HG02610 (cell line): ENCODE data around the gene AK3.
"Not testable (repeated sequence)": the region's sequence is repeated elsewhere in the genome, so short reads cannot be mapped to it uniquely, and the experiment has no call there.

Experiments
- ATAC-seq: cut with Tn5 transposase; IDR thresholded peaks from one replicate; pipeline ENCODE4 v1.9.1; 2021; ENCODE audit warnings: mild to moderate bottlenecking, moderate library complexity; ENCODE audit not compliant: unreplicated experiment

Gene AK3

DNA sequence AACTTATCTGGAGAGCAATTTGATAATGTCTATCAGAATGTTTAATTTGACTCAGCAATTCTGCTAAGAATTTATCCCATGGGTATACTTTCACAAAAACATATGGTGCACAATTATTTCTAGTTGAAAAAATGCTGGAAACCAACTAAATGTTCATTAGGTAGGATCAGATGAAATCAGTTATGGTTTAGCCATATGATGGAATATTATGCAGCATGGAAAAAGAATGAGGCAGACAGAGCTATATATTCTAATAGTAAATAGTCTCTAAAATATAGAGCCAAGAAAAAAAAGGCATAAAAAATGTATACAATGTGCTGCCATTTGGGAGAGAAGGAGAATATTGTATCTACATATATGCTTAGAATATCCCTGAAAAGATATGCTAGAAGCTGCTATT, 71.1 kb downstream of the AK3 start:
- no peak for ATAC-seq

- peak; percentile 38 for ATAC-seq
These were observed 72.4 kb downstream of the AK3 start for GRCh38 chr9:4668604-4669003.

DNA sequence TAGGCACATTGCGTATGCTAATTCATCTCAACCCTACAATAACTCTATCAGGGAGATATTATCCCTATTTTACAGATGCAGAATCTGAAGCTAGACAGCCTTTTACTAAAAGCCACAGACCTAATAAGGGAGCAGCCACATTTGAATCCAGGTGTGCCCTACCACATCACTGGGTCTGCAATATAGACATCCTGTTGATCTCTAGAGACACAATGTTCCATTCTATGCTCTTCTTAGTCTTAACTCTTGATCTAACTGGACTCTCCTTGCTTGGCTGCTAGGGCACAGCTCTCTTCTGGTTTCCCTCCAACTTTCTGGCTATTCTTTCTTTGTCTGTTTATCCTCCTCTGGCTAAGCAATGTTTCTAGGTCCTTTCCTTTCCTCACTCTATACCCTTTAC, 73.3 kb downstream of the AK3 start:
- ATAC-seq: no peak

GRCh38 chr9:4666042-4666699, 74.8 kb downstream of the AK3 start, which contains the start of gene SPATA6L:
TSS of gene SPATA6L (minus strand) at chr9:4666480. CDS start at chr9:4666250, 230 bp downstream.
- ATAC-seq: no peak

DNA sequence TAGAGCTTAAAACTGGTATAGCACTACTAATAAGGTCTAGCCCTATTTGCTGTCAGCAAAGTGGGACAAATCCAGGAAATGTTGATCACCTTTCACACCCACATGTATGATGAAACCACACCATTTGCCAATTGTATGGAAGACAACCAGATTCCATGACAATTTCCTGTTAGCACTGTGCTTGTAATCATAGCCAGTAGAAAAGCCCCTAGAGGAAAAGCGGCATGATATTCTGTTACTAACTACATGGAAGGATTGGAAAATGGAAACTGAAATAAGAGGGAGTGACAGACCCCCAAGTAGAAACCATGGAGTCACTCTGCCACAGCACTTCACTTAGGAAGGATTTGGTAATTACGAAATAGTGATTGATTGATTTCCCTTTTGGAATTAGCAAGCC, 75.6 kb downstream of the AK3 start:
- no peak for ATAC-seq

DNA sequence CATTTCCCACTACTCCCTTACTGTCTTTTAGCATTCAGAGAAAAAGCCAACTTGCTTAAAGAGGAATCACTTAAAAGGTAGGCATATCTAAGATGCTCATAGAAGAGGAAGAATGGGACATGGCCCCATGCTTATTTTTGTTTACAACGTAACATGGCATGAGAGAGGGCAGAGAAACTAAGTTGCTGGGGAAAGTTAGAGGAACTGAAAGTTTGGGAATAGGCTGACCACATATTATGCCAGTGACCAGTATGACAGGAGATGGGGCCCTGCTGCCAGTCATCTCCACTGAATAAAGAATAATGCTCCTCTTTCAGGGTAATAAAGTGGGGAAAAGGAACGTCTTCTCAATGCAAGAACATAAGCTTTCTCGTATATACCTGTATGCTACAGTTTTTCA, 77.0 kb downstream of the AK3 start:
- no peak for ATAC-seq

DNA sequence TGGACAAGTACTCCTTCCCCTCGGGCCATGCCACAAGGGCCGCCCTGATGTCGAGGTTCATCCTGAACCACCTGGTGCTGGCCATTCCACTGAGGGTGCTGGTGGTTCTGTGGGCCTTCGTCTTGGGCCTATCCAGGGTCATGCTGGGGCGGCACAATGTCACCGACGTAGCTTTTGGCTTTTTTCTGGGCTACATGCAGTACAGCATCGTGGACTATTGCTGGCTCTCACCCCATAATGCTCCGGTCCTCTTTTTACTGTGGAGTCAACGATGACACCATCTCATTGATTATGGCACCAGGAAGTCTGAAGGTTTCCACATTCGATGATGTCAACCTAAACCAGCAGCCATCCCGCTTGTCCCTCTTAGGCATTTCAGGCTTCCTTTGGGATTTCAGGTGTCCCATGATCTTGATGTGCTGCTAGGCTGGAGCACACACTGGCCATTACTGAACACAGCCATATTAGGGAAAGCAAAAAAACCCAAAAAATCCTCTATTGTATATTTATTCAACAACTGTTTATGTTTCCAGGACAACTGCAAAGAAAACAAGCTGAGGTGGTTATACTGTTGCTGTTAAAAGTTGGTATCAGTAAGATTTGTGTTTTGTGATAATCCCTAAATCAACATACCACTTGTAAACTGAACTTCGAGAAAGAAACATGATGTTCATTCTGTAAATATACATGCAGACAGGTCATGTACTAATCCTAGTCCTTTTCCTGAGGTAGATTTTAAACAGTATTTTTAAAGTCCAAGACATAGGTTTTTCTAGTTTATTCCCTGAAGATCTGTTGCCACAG, 77.8 kb downstream of the AK3 start:
- no peak for ATAC-seq

DNA sequence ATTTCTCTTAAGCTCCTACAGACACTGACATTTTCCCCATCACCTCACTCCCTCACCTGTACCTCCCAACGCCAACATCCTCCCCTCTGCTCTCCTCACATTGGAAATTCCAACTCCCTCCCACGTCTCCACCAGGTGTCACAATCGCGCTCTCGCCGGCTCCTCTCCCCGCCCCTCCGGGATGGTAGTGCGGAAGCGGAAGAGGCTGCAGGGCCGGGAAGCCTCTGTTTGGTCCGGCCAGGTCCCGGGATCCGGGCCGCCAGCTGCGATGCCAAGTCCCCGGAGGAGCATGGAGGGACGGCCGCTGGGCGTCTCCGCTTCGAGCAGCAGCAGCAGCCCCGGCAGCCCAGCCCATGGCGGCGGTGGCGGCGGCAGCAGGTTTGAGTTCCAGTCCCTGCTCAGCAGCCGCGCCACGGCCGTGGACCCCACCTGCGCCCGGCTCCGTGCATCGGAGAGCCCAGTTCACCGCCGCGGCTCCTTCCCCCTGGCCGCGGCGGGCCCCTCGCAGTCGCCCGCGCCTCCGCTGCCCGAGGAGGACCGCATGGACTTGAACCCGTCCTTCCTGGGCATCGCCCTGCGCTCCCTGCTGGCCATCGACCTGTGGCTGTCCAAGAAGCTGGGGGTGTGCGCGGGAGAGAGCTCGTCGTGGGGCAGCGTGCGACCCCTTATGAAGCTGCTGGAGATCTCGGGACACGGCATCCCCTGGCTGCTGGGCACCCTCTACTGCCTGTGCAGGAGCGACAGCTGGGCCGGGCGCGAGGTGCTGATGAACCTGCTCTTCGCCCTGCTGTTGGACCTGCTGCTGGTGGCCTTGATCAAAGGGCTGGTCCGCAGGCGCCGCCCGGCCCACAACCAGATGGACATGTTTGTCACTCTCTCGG, 78.7 kb downstream of the AK3 start, which contains the start of gene PLPP6:
Gene PLPP6 (plus strand): TSS at position 187 of the 881 bp plus-strand sequence. CDS start 82 bp downstream, at position 269.
- peak; percentile 93 for ATAC-seq

DNA sequence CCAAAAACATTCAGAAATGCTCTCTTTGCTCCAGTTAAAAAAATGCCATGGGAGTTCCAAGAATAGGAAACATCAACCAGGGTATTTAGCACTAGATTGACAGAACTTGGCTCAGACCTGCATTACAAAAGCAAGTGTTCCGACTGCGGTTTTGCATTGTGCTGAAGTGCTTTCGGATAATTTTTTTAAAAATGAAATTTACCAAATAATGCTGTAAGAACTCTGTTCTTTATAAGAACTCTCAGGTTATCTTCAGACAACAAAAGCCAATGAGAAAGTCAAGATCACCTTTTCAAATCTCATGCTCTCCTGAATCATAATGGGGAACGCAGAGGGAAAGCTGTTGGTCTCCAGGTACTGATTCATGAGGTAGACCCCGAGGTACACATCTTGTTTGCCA, 79.4 kb downstream of the AK3 start:
- no peak for ATAC-seq

DNA sequence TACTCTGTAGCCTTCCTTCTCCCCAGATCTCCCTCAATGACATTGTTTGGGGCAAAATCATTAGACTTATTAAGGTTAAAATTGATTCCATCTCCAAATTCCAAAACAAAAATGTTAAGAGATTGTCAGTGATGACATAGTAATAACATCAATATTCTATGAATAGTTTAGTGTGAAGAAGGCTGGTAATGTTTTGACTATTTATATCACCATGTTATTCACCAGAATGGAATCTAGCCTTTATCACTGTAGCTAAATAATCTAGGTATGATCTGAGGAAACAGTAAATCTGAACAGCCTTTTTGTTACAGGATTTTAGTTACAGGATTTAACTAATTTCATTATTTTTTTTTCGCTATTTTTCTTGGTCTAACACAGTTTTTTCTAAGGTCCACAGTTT, 79.8 kb downstream of the AK3 start:
- ATAC-seq: no peak

GRCh38 chr9:4660665-4661064, 80.3 kb downstream of the AK3 start:
- ATAC-seq: not testable (repeated sequence)
